IPS-18a (cell line): ENCODE measurements around the gene NOC2L.
"Not testable (repeated sequence)": the region's sequence is repeated elsewhere in the genome, so short reads cannot be mapped to it uniquely, and the experiment has no call there.

Experiments
- H3K27ac ChIP-seq: one replicate; pipeline ENCODE4 v1.5.1; 2013; ENCODE audit warnings: low read length
- H3K27me3 ChIP-seq: one replicate; pipeline ENCODE4 v1.6.1; 2013; ENCODE audit warnings: mild to moderate bottlenecking, low read length; ENCODE audit not compliant: control insufficient read depth, insufficient read depth
- H3K36me3 ChIP-seq: one replicate; pipeline ENCODE4 v1.6.1; 2013; ENCODE audit warnings: low read depth, low read length; ENCODE audit not compliant: control insufficient read depth
- H3K4me1 ChIP-seq: one replicate; pipeline ENCODE4 v1.6.1; 2013; ENCODE audit warnings: low read depth, low read length; ENCODE audit not compliant: control insufficient read depth
- H3K4me3 ChIP-seq: one replicate; pipeline ENCODE4 v1.5.1; 2013; ENCODE audit warnings: low read length
- H3K9ac ChIP-seq: one replicate; pipeline ENCODE4 v1.6.1; 2013; ENCODE audit warnings: mild to moderate bottlenecking, low read length, moderate library complexity
- H3K9me3 ChIP-seq: one replicate; pipeline ENCODE4 v1.6.1; 2013; ENCODE audit warnings: low read depth, low read length; ENCODE audit not compliant: control insufficient read depth

The NOC2L gene

GRCh38 chr1:978835-979743 is 20.0 kb upstream of the NOC2L start:
- Histone ChIP-seq H3K4me1 (no peaks in the 10 kb centered on the region), H3K9ac (no peak overlapping the region), H3K27ac (no peak overlapping the region), H3K27me3 (peaks cover 49% of the 10 kb centered on the region), H3K36me3 (no peaks in the 10 kb centered on the region), H3K4me3 (no peak overlapping the region), H3K9me3 (no peaks in the 10 kb centered on the region)

DNA sequence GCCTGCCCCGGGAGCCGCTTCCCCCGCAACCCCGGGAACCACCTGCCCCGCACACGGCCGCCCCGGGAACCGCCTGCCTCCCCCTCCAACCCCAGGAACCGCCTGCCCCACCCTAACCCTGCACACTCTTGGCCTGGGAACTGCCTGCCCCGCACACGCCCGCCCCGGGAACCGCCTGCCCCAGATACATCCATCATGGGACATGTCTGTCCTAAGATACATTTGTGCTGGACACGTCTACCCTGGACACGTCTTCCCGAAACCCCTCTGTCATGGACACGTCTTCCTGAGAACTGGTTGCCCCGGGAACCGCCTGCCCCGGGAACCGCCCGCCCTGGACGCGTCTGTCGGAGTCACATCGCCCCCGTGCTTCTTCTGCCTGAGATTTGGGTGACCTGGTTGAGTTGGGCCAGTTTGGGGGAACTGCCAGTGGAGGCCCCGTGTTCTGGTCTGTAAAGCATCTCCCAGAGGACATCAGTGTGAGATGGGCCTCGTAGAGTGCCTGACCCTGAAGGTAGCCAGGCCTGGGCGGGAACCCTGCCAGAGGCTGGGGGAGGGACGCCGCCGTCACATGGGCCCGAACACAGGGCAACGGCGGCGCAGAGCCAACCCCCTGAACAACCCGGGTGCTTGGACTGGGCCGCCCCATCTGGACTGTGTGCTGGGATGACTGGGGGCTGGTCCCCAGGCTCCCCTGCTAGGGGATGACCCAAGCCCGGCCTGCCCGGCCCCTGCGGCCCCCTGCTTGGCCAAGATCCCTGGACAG is 19.2 kb upstream of the NOC2L start:
- no peak overlapping the region for H3K27ac ChIP-seq
- no peak overlapping the region for H3K4me3 ChIP-seq
- no peak overlapping the region for H3K9ac ChIP-seq
- peaks cover 48% of the 10 kb centered on the region for H3K27me3 ChIP-seq
- H3K36me3 ChIP-seq, result no peaks in the 10 kb centered on the region
- no peaks in the 10 kb centered on the region for H3K4me1 ChIP-seq
- no peaks in the 10 kb centered on the region for H3K9me3 ChIP-seq

GRCh38 chr1:976791-977190 is 17.7 kb upstream of the NOC2L start:
- H3K27me3 ChIP-seq, result peaks cover 50% of the 10 kb centered on the region
- H3K9me3 ChIP-seq, H3K9ac ChIP-seq, H3K27ac ChIP-seq, H3K4me3 ChIP-seq, H3K4me1 ChIP-seq, H3K36me3 ChIP-seq: not testable (repeated sequence)

DNA sequence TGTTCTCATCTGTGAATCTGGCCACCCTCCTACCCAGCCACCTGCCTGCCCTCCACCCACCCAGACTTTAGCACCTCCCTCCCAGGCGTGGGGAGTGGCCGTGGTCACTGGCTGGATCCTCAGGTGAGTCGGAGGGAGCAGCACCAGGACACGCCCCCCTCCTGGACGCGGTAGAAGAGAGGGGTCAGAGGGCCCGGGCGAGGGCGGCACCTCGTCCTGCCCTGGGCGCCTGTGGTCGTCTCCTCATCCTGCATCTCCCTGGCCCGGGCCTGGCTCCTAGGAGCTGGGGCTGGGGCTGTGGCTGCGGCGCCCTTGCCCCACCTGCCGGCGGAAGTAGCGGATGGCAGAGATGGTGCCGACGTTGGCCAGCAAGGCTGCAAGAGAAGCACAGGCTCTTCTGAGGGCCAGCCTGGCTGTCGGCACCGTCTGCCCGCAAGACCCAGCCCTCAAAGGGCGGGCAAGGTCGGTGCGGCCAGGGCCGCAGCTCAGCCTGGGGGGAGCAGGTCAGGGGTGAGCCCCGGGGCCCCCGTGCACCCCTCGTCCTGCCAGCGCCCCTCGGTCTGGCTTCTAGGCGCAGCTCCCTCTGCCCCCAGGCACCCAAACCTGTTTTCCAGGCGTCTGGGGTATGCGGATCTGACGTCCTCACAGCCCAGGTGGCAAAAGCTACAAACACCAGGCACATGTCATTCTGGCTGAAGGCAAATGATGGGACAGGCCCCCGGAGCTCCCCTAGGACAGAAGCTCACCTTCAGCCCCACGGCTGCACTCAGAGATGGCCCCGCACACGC is 17.0 kb upstream of the NOC2L start:
- H3K9ac ChIP-seq, result no peak overlapping the region
- H3K27ac ChIP-seq, result no peak overlapping the region
- no peaks in the 10 kb centered on the region for H3K36me3 ChIP-seq
- peaks cover 53% of the 10 kb centered on the region for H3K27me3 ChIP-seq
- no peaks in the 10 kb centered on the region for H3K9me3 ChIP-seq
- no peaks in the 10 kb centered on the region for H3K4me1 ChIP-seq
- no peak overlapping the region for H3K4me3 ChIP-seq

- Histone ChIP-seq H3K4me1 (no peaks in the 10 kb centered on the region), H3K9me3 (no peaks in the 10 kb centered on the region), H3K27ac (no peak overlapping the region), H3K27me3 (peaks cover 58% of the 10 kb centered on the region), H3K9ac (no peak overlapping the region), H3K4me3 (no peak overlapping the region), H3K36me3 (no peaks in the 10 kb centered on the region)
Measured at GRCh38 chr1:975365-975764, 16.3 kb upstream of the NOC2L start.

GRCh38 chr1:974687-975328 is 15.8 kb upstream of the NOC2L start:
- Histone ChIP-seq H3K4me3 (no peak overlapping the region), H3K9me3 (no peaks in the 10 kb centered on the region), H3K36me3 (no peaks in the 10 kb centered on the region), H3K9ac (no peak overlapping the region), H3K27ac (no peak overlapping the region), H3K27me3 (peaks cover 60% of the 10 kb centered on the region), H3K4me1 (no peaks in the 10 kb centered on the region)

- no peak overlapping the region for H3K27ac ChIP-seq
- peaks cover 63% of the 10 kb centered on the region for H3K27me3 ChIP-seq
- no peak overlapping the region for H3K9ac ChIP-seq
- H3K9me3 ChIP-seq, result no peaks in the 10 kb centered on the region
- H3K4me1 ChIP-seq, result no peaks in the 10 kb centered on the region
- no peaks in the 10 kb centered on the region for H3K36me3 ChIP-seq
- H3K4me3 ChIP-seq, result no peak overlapping the region
Measured at GRCh38 chr1:974293-974640, 15.2 kb upstream of the NOC2L start.

DNA sequence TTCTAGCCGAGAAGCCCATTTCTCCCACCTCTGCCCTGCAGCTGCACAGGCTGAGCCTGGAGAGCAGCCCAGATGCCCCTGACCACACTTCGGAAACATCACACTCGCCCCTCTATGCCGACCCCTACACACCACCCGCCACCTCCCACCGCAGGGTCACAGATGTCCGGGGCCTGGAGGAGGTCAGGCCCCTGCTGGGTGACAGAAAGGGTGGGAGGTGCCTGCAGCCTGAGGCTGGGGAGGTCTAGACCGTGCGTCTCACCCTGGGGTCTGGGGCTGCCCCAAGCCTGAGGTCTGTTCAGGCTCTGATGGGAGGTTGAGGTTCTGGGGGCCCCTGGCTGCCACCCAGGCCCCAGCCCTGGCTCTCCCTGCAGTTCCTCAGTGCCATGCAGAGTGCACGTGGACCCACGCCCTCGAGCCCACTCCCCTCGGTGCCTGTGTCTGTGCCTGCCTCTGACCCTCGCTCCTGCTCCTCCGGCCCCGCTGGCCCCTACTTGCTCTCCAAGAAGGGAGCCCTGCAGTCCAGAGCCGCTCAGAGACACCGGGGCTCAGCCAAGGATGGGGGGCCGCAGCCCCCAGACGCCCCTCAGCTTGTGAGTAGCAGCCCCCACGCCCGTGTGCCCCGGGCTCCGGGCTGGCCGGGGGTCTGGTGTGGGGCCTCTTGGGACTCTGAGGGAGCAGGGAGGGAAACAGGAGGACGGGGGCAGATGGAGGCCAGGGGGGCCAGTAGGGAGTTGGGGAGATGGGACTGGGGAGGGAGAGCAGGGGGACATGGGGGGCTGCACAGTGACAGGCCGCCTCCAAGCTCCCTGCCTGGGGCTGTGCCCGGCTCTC is 14.6 kb upstream of the NOC2L start:
- H3K4me3 ChIP-seq, result no peak overlapping the region
- peaks cover 69% of the 10 kb centered on the region for H3K27me3 ChIP-seq
- no peak overlapping the region for H3K27ac ChIP-seq
- H3K4me1 ChIP-seq, result no peaks in the 10 kb centered on the region
- no peaks in the 10 kb centered on the region for H3K36me3 ChIP-seq
- H3K9ac ChIP-seq, result no peak overlapping the region
- no peaks in the 10 kb centered on the region for H3K9me3 ChIP-seq

- H3K4me3 ChIP-seq, result no peak overlapping the region
- H3K36me3 ChIP-seq, result no peaks in the 10 kb centered on the region
- H3K27me3 ChIP-seq, result peaks cover 77% of the 10 kb centered on the region
- H3K4me1 ChIP-seq, result no peaks in the 10 kb centered on the region
- no peak overlapping the region for H3K9ac ChIP-seq
- H3K9me3 ChIP-seq, result no peaks in the 10 kb centered on the region
- no peak overlapping the region for H3K27ac ChIP-seq
Measured at GRCh38 chr1:972726-973458, 13.8 kb upstream of the NOC2L start.

DNA sequence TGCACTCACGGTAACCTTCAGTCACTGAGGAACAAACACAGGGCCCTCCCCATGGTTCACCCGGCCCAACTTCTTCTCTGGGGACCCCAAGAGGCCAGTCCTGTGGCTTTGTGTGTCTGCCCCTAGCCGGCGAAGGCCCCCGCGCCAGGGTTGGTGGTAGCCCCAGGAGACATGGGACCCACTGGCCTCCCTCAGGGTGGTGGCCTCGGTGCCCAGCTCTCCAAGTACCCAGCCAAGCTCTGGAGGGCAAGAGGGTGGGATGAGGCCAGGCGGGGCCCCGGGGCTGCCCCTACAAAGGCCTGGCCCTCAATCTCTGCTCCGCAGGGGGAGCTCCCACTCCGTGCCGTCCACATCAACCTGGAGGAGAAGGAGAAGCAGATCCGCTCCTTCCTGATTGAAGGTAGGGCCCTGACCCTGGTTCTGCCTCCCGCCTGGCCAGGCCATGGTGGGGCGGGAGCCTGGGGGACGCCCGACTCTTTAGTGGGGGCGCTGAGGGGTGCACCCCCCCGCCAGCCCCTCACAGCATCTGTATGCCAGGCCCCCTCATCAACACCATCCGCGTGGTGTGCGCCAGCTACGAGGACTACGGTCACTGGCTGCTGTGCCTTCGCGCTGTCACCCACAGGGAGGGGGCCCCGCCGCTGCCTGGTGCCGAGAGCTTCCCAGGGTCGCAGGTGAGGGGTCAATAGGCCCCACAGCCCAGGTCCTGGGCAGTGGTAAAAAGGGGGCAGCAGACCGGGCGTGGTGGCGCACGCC is 12.9 kb upstream of the NOC2L start:
- H3K9ac ChIP-seq, result no peak overlapping the region
- H3K4me3 ChIP-seq, result no peak overlapping the region
- H3K9me3 ChIP-seq, result no peaks in the 10 kb centered on the region
- H3K27ac ChIP-seq, result no peak overlapping the region
- no peaks in the 10 kb centered on the region for H3K4me1 ChIP-seq
- peaks cover 86% of the 10 kb centered on the region for H3K27me3 ChIP-seq
- H3K36me3 ChIP-seq, result no peaks in the 10 kb centered on the region
